K562 (cell line): ENCODE results near the gene ZNF516. TPM values are rescaled to one million over a fixed set of nuclear protein-coding genes. Genes with fewer than 3 reads are reported as not detected.

Experiments
- COPS2 ChIP-seq: fragments of 450-650 bp; conservative IDR thresholded peaks from 2 replicates; pipeline ENCODE4 v1.6.1; 2016; ENCODE audit warnings: mild to moderate bottlenecking, moderate library complexity
- FOXM1 ChIP-seq, 2 experiments: fragments of 450-650 bp in 1 of 2; sonication (generic) in 1 of 2; formaldehyde crosslinking in 1 of 2; IDR thresholded peaks; 2 replicates each; pipeline versions ENCODE4 v1.6.1 to v1.9.0; 2017 to 2022; ENCODE audit warnings: low read depth in 2 of 2, mild to moderate bottlenecking in 2 of 2, missing genetic modification reagents in 1 of 2, moderate library complexity in 1 of 2
- L3MBTL2 ChIP-seq: fragments of 450-650 bp; IDR thresholded peaks from 2 replicates; pipeline ENCODE4 v1.6.1; 2016; ENCODE audit warnings: mild to moderate bottlenecking, moderate library complexity
- MAFG ChIP-seq: fragments of 450-650 bp; conservative IDR thresholded peaks from 2 replicates; pipeline ENCODE4 v1.6.1; 2016; ENCODE audit warnings: missing genetic modification characterization, missing compliant biosample characterization
- NCOR1 ChIP-seq: fragments of 450-650 bp; IDR thresholded peaks from 2 replicates; pipeline ENCODE4 v1.6.1; 2016; ENCODE audit warnings: mild to moderate bottlenecking, moderate library complexity
- RBM15 ChIP-seq: fragments of 200-400 bp; formaldehyde crosslinking; IDR thresholded peaks from 2 replicates; pipeline ENCODE4 v1.6.1; 2018; ENCODE audit warnings: mild to moderate bottlenecking, low read length, moderate library complexity; ENCODE audit not compliant: insufficient read depth
- SMARCA4 ChIP-seq: fragments of 450-650 bp; IDR thresholded peaks from 2 replicates; pipeline ENCODE4 v1.6.1; 2016
- ZNF232 ChIP-seq: sonication (generic); formaldehyde crosslinking; IDR thresholded peaks from 2 replicates; pipeline ENCODE4 v1.8.0; 2022; ENCODE audit warnings: mild to moderate bottlenecking, missing genetic modification reagents
- ZNF76 ChIP-seq: fragments of 250-450 bp; sonication (Bioruptor Pico); IDR thresholded peaks from 2 replicates; pipeline ENCODE4 v1.4.0; 2020; ENCODE audit warnings: mild to moderate bottlenecking, moderate library complexity, borderline replicate concordance
- polyA plus RNA-seq, 8 experiments: library from polyadenylated mRNA; depleted of rRNA in 4 of 8; stranded (reverse) in 5 of 8; unstranded in 3 of 8; fragments of >200 nt; fragmentation: Nextera tagmentation in 2 of 8; fragmentation: Illumina TruSeq in 1 of 8; extraction: Ambion mirVana in 2 of 8; extraction: Trizol in 1 of 8; gene quantifications; 2 replicates each; pipeline versions ENCODE4 v1.2.1 to v1.2.3, GENCODE V29; 2011 to 2014; ENCODE audit warnings: inconsistent platforms in 1 of 8, missing spikeins in 1 of 8
- total RNA-seq, 7 experiments: library from RNA; depleted of rRNA in 6 of 7; stranded (reverse); fragments of >200 nt in 6 of 7; fragmentation: Illumina TruSeq in 2 of 7; extraction: Trizol in 2 of 7; gene quantifications; 2 replicates each; pipeline versions ENCODE4 v1.2.1 to v1.2.3, GENCODE V29; 2011 to 2021; ENCODE audit warnings: low replicate concordance in 1 of 7
- TF ChIP-seq, protein P1 (sequence below): fragments of 450-650 bp; IDR thresholded peaks from 2 replicates; pipeline ENCODE4 v1.6.1; 2016; ENCODE audit warnings: borderline replicate concordance
- TF ChIP-seq, protein P2 (sequence below): fragments of 250-450 bp; sonication (Bioruptor Pico); IDR thresholded peaks from 2 replicates; pipeline ENCODE4 v1.5.0; 2020; ENCODE audit warnings: mild to moderate bottlenecking, borderline replicate concordance

The ZNF516 gene
- total and polyA plus RNA-seq, 9 of the 15 experiments (the other 6 are each of a cell fraction or from before 2014, with no cell fraction given): 0.04 to 0.20 (median 0.08) TPM; not detected in 3

DNA sequence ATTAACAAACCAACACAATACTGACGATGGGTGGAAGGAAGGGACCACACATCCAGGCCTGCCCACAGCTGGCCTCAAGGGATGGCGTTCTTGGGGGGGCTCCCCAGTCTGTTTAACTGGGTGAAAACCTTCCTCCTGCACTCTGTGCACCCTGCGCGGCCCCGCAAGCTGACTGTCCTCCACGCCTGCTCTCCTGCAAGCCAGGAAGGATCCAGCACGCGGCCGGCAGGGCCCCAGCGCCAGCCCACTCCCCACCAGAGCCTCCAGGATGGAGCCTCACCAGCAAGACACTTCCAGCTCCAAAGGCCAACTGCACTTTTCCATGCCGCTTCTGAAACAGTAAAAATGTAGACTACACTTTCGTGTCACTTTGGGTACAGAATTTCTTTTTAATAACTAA lies 135.1 kb downstream of the ZNF516 start (continued):
- TF ChIP-seq, protein P1, sequence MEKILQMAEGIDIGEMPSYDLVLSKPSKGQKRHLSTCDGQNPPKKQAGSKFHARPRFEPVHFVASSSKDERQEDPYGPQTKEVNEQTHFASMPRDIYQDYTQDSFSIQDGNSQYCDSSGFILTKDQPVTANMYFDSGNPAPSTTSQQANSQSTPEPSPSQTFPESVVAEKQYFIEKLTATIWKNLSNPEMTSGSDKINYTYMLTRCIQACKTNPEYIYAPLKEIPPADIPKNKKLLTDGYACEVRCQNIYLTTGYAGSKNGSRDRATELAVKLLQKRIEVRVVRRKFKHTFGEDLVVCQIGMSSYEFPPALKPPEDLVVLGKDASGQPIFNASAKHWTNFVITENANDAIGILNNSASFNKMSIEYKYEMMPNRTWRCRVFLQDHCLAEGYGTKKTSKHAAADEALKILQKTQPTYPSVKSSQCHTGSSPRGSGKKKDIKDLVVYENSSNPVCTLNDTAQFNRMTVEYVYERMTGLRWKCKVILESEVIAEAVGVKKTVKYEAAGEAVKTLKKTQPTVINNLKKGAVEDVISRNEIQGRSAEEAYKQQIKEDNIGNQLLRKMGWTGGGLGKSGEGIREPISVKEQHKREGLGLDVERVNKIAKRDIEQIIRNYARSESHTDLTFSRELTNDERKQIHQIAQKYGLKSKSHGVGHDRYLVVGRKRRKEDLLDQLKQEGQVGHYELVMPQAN: no peak
- TF ChIP-seq ZNF76 (CRISPR knock-in tag) (no peak), FOXM1 (IDR thresholded peaks at IDR 0.05; ENCODE audit: low read depth) (no peak), FOXM1 (CRISPR knock-in tag; IDR thresholded peaks at IDR 0.05; ENCODE audit: low read depth) (no peak), COPS2 (no peak), L3MBTL2 (no peak), MAFG (no peak), RBM15 (no peak), ZNF232 (CRISPR knock-in tag) (no peak), NCOR1 (no peak), SMARCA4 (no peak)
- TF ChIP-seq, protein P2, sequence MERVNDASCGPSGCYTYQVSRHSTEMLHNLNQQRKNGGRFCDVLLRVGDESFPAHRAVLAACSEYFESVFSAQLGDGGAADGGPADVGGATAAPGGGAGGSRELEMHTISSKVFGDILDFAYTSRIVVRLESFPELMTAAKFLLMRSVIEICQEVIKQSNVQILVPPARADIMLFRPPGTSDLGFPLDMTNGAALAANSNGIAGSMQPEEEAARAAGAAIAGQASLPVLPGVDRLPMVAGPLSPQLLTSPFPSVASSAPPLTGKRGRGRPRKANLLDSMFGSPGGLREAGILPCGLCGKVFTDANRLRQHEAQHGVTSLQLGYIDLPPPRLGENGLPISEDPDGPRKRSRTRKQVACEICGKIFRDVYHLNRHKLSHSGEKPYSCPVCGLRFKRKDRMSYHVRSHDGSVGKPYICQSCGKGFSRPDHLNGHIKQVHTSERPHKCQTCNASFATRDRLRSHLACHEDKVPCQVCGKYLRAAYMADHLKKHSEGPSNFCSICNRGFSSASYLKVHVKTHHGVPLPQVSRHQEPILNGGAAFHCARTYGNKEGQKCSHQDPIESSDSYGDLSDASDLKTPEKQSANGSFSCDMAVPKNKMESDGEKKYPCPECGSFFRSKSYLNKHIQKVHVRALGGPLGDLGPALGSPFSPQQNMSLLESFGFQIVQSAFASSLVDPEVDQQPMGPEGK (CRISPR knock-in tag): no peak
